Keratinocyte (primary cell): Measurements from ENCODE around the gene C19orf38. TPM values are rescaled to one million over a fixed set of nuclear protein-coding genes. Genes with fewer than 3 reads are reported as not detected.

Experiments
- DNase-seq: peaks from one replicate; pipeline ENCODE4 v3.0.0-alpha.2; 2011; ENCODE audit warnings: low read depth, missing footprints, low spot score
- FAIRE-seq: peaks from 2 replicates; lab custom pipeline; 2011; peaks lifted over from hg19 to GRCh38; lab: Jason Lieb, UNC
- H2AFZ ChIP-seq: 2 replicates; pipeline ENCODE4 v1.6.0; 2012; ENCODE audit warnings: low read length, control low read depth, inconsistent platforms; ENCODE audit not compliant: control insufficient read depth
- H3K27ac ChIP-seq: 2 replicates; pipeline ENCODE4 v1.5.1; 2011; ENCODE audit warnings: low read length; ENCODE audit not compliant: control insufficient read depth, insufficient read depth
- H3K27me3 ChIP-seq: 3 replicates; pipeline ENCODE4 v1.6.0; 2011; ENCODE audit warnings: low read length; ENCODE audit not compliant: control insufficient read depth, insufficient read depth; ENCODE audit errors: extremely low read depth
- H3K36me3 ChIP-seq, 2 experiments: 2 replicates in 1 of 2; 3 replicates in 1 of 2; pipeline ENCODE4 v1.5.1; 2011; ENCODE audit warnings: low read length in 2 of 2, mild to moderate bottlenecking in 1 of 2; ENCODE audit not compliant: control insufficient read depth in 2 of 2, insufficient read depth in 2 of 2; ENCODE audit errors: extremely low read depth in 1 of 2
- H3K4me1 ChIP-seq: 3 replicates; pipeline ENCODE4 v1.5.1; 2011; ENCODE audit warnings: low read length; ENCODE audit not compliant: control insufficient read depth, insufficient read depth; ENCODE audit errors: extremely low read depth
- H3K4me2 ChIP-seq: 3 replicates; pipeline ENCODE4 v1.6.0; 2011; ENCODE audit warnings: low read depth, low read length; ENCODE audit not compliant: control insufficient read depth, insufficient read depth; ENCODE audit errors: extremely low read depth
- H3K4me3 ChIP-seq, 3 experiments: fragments of 200-600 bp in 1 of 3; sonication (generic) in 1 of 3; 2 replicates in 2 of 3; 3 replicates in 1 of 3; pipeline ENCODE4 v1.5.1; 2011 to 2016; ENCODE audit warnings: low read length in 3 of 3, mild to moderate bottlenecking in 3 of 3, control low read depth in 2 of 3, inconsistent platforms in 1 of 3, low read depth in 1 of 3, mixed read lengths in 1 of 3, mixed run types in 1 of 3, moderate library complexity in 1 of 3; ENCODE audit not compliant: control insufficient read depth in 2 of 3, insufficient read depth in 2 of 3; ENCODE audit errors: extremely low read depth in 1 of 3
- H3K79me2 ChIP-seq: 2 replicates; pipeline ENCODE4 v1.6.0; 2012; ENCODE audit warnings: low read length; ENCODE audit not compliant: control insufficient read depth, insufficient read depth
- H3K9ac ChIP-seq: 3 replicates; pipeline ENCODE4 v1.6.0; 2011; ENCODE audit warnings: low read length; ENCODE audit not compliant: control insufficient read depth, insufficient read depth; ENCODE audit errors: extremely low read depth
- H3K9me1 ChIP-seq: 3 replicates; pipeline ENCODE4 v1.6.0; 2011; ENCODE audit warnings: low read length; ENCODE audit not compliant: control insufficient read depth, insufficient read depth; ENCODE audit errors: extremely low read depth
- H3K9me3 ChIP-seq: 2 replicates; pipeline ENCODE4 v1.5.1; 2012; ENCODE audit warnings: low read depth, low read length; ENCODE audit not compliant: control insufficient read depth
- H4K20me1 ChIP-seq: 3 replicates; pipeline ENCODE4 v1.6.0; 2011; ENCODE audit warnings: low read length; ENCODE audit not compliant: control insufficient read depth, insufficient read depth; ENCODE audit errors: extremely low read depth
- EZH2 ChIP-seq: IDR thresholded peaks from one replicate; pipeline ENCODE4 v1.6.1; 2012; ENCODE audit warnings: inconsistent platforms, mild to moderate bottlenecking, low read length, moderate library complexity
- dilution Hi-C: fragments of 300-500 bp; cut with MboI; formaldehyde crosslinking; loops from one replicate; pipeline ENCODE4 v1.7.0; 2020; ENCODE audit warnings: low sequenced_read_pairs; ENCODE audit not compliant: extremely low pct_ligation_motif_present
- polyA plus RNA-seq, 5 experiments: library from polyadenylated mRNA; depleted of rRNA in 3 of 5; stranded (reverse) in 3 of 5; stranded (forward) in 1 of 5; unstranded in 1 of 5; fragments of >200 nt; gene quantifications; 1 replicate in 1 of 5; 2 replicates in 3 of 5; 3 replicates in 1 of 5; pipeline versions ENCODE4 v1.2.1 to v1.2.3, GENCODE V29; 2011 to 2012; ENCODE audit warnings: missing spikeins in 2 of 5, low read depth in 1 of 5, low replicate concordance in 1 of 5
- TF ChIP-seq, protein P1 (sequence below), 3 experiments: IDR thresholded peaks in 1 of 3; conservative IDR thresholded peaks in 1 of 3; optimal IDR thresholded peaks in 1 of 3; 2 replicates in 2 of 3; 3 replicates in 1 of 3; pipeline versions ENCODE3 to v1.5.1; 2011; ENCODE audit warnings: low read length in 3 of 3, mild to moderate bottlenecking in 3 of 3, moderate library complexity in 2 of 3, control low read depth in 1 of 3, inconsistent platforms in 1 of 3; ENCODE audit not compliant: insufficient read depth in 2 of 3; ENCODE audit errors: extremely low read depth in 1 of 3

Gene C19orf38
- polyA plus RNA-seq, 1 donor (not counting 4 experiments of a cell fraction or from before 2014, with no cell fraction given) = 0.14 TPM

DNA sequence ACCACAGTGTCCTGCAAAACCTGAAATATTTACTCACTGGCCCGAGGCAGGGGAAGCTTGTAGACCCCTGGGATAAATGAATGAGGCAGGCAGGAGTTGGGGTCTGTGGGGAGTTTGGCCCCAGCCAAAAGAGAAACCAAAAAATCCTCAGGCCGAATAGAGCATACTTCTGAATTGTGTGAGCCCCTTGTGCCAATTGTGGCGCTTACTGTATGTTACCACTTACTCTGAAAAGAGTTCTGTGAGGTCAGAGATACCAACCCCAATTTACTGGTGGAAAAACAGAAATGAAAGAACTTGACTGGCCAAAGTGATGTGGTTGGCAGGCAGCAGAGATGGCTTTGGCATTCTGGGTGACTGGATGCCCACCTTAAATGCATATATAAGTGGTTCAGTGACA, 30.0 kb downstream of the C19orf38 start:
- dilution Hi-C loops = no loop called here
- H3K79me2 ChIP-seq = peaks cover 87% of the 10 kb centered on the region
- no peak overlapping the region for H3K4me3 ChIP-seq
- no peaks in the 10 kb centered on the region for H3K27me3 ChIP-seq
- no peaks in the 10 kb centered on the region for H3K9me1 ChIP-seq
- H4K20me1 ChIP-seq = peaks cover 6% of the 10 kb centered on the region
- no peak overlapping the region for H3K27ac ChIP-seq
- TF ChIP-seq EZH2 = no peak
- H2AFZ ChIP-seq = no peak overlapping the region
- DNase-seq (no peak), FAIRE-seq (no peak)
- H3K4me1 ChIP-seq = peaks cover 5% of the 10 kb centered on the region
- no peaks in the 10 kb centered on the region for H3K9me3 ChIP-seq
- H3K9ac ChIP-seq = no peak overlapping the region
- H3K4me2 ChIP-seq = no peak overlapping the region
- peaks cover 12 to 14% of the 10 kb centered on the region in 2 experiments for H3K36me3 ChIP-seq

DNA sequence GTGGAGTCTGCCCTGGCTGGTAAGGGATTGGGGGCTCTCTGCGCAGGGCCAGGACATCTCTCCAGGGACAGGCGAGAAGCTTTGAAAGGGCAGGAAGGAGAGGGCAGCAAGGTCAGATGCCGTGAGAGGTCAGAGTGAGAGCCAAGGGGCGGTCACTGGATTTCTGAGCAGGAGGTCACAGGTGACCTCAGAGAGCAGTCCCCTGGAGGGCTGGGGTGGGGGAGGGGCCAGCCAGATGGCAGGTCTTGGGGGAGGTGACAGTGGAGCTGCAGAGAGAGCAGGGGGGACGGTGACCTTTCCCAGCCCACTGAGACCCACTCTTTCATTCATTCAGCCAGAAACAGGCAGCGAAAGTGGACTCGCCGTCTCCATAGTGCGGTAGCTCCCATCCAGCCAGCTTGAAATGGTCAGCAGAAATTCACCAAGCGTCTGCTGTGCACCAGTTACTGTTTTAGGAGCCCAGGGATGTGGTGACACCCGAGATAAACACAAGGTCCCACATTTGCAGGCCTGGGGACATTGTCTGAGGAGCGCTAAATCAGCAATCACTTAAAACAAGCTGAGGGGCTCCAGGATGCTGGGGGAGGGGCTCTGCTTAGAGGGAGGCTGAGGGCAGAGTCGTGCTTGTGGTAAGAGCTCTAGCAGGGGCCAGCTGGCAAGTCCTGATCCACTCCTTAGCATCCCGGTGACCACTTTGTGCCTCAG, 33.3 kb downstream of the C19orf38 start:
- DNase-seq (no peak), FAIRE-seq (no peak)
- dilution Hi-C loops = no loop called here
- H2AFZ ChIP-seq = no peak overlapping the region
- peaks cover 13 to 14% of the 10 kb centered on the region in 2 experiments for H3K36me3 ChIP-seq
- no peaks in the 10 kb centered on the region for H3K27me3 ChIP-seq
- no peak overlapping the region for H3K4me2 ChIP-seq
- H3K79me2 ChIP-seq = peaks cover 71% of the 10 kb centered on the region
- H3K4me3 ChIP-seq = no peak overlapping the region
- peaks cover 5% of the 10 kb centered on the region for H3K4me1 ChIP-seq
- no peak overlapping the region for H3K27ac ChIP-seq
- no peaks in the 10 kb centered on the region for H3K9me1 ChIP-seq
- H3K9ac ChIP-seq = no peak overlapping the region
- TF ChIP-seq, protein P1, sequence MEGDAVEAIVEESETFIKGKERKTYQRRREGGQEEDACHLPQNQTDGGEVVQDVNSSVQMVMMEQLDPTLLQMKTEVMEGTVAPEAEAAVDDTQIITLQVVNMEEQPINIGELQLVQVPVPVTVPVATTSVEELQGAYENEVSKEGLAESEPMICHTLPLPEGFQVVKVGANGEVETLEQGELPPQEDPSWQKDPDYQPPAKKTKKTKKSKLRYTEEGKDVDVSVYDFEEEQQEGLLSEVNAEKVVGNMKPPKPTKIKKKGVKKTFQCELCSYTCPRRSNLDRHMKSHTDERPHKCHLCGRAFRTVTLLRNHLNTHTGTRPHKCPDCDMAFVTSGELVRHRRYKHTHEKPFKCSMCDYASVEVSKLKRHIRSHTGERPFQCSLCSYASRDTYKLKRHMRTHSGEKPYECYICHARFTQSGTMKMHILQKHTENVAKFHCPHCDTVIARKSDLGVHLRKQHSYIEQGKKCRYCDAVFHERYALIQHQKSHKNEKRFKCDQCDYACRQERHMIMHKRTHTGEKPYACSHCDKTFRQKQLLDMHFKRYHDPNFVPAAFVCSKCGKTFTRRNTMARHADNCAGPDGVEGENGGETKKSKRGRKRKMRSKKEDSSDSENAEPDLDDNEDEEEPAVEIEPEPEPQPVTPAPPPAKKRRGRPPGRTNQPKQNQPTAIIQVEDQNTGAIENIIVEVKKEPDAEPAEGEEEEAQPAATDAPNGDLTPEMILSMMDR (optimal IDR thresholded peaks at IDR 0.05 in 1 of 3, IDR thresholded peaks at IDR 0.05 in 1 of 3, conservative IDR thresholded peaks at IDR 0.05 in 1 of 3; ENCODE audit: extremely low read depth in 1 of 3, insufficient read depth in 2 of 3, low read length in 3 of 3) = no peak
- TF ChIP-seq EZH2 = no peak
- H4K20me1 ChIP-seq = peaks cover 10% of the 10 kb centered on the region
- no peaks in the 10 kb centered on the region for H3K9me3 ChIP-seq

DNA sequence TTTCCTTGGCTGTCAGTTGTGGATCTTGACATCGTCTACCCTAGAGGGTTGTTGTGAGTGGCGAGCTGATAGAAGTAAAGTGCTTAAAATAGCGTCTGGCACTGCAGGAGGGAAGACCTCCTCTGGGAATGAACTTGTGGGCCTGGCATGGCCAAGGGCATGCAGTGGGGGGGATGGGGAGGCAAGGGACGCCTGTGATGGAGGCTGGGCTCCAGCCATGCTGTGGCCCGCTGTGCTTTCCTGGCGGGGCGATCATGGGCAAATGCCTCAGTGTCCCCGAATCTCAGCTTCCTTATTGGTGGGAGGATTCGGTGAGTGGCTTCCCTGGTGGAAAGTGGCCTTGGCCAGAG, 33.9 kb downstream of the C19orf38 start:
- H3K9ac ChIP-seq = no peak overlapping the region
- H3K9me1 ChIP-seq = no peaks in the 10 kb centered on the region
- H4K20me1 ChIP-seq = peaks cover 8% of the 10 kb centered on the region
- no peaks in the 10 kb centered on the region for H3K27me3 ChIP-seq
- H2AFZ ChIP-seq = no peak overlapping the region
- H3K9me3 ChIP-seq = no peaks in the 10 kb centered on the region
- peaks cover 7% of the 10 kb centered on the region for H3K4me1 ChIP-seq
- no peak overlapping the region for H3K27ac ChIP-seq
- H3K79me2 ChIP-seq = peaks cover 71% of the 10 kb centered on the region
- dilution Hi-C loops = no loop called here
- H3K36me3 ChIP-seq = peaks cover 12 to 14% of the 10 kb centered on the region in 2 experiments
- no peak overlapping the region for H3K4me2 ChIP-seq
- no peak for TF ChIP-seq EZH2
- TF ChIP-seq, protein P1 (optimal IDR thresholded peaks at IDR 0.05 in 1 of 3, IDR thresholded peaks at IDR 0.05 in 1 of 3, conservative IDR thresholded peaks at IDR 0.05 in 1 of 3; ENCODE audit: extremely low read depth in 1 of 3, insufficient read depth in 2 of 3, low read length in 3 of 3) = no peak
- no peak for FAIRE-seq
- no peak overlapping the region for H3K4me3 ChIP-seq
- DNase-seq = no peak
